ENCODE results near the gene MINPP1. TPM values are rescaled to one million over a fixed set of nuclear protein-coding genes. Genes with fewer than 3 reads are reported as not detected.

The MINPP1 gene
- total and polyA plus RNA-seq, 2 experiments from 2014 or later = 21.7 to 24.0 TPM

DNA sequence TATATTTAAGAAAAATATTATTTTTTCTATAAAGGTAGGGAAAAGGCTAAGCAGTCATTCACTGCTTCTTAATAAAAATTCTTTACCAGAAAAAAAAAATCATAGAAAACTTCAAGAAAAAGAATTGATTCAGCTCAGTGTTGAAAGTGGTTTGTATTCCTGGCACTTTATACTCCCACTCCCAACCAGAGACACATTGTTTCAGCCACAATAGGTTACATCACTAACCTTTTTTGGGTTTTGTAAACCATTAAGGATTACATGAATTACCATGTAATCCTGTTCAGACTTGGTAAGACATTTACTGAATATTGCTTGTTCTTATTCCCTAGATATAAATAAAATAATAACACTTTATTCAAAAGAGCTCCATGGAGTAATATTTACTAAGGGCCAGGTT lies 46.6 kb downstream of the MINPP1 start:
- TF ChIP-seq, protein P1, sequence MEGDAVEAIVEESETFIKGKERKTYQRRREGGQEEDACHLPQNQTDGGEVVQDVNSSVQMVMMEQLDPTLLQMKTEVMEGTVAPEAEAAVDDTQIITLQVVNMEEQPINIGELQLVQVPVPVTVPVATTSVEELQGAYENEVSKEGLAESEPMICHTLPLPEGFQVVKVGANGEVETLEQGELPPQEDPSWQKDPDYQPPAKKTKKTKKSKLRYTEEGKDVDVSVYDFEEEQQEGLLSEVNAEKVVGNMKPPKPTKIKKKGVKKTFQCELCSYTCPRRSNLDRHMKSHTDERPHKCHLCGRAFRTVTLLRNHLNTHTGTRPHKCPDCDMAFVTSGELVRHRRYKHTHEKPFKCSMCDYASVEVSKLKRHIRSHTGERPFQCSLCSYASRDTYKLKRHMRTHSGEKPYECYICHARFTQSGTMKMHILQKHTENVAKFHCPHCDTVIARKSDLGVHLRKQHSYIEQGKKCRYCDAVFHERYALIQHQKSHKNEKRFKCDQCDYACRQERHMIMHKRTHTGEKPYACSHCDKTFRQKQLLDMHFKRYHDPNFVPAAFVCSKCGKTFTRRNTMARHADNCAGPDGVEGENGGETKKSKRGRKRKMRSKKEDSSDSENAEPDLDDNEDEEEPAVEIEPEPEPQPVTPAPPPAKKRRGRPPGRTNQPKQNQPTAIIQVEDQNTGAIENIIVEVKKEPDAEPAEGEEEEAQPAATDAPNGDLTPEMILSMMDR (IDR thresholded peaks at IDR 0.05; ENCODE audit: low read depth, low read length) = no peak
- no peak overlapping the region for H3K4me3 ChIP-seq
- H3K36me3 ChIP-seq = peaks cover 13% of the 10 kb centered on the region
- no peaks in the 10 kb centered on the region for H3K9me3 ChIP-seq (ENCODE audit: low read depth)
- peaks cover 12% of the 10 kb centered on the region for H3K4me1 ChIP-seq (ENCODE audit: low read depth)
- H3K27me3 ChIP-seq = no peaks in the 10 kb centered on the region
- DNase-seq (ENCODE audit: low read depth in 1 of 2, low spot score in 1 of 2) = peak in 1 of 2 donors; percentile 35
- peak overlapping the region; percentile 85 for H3K27ac ChIP-seq

GRCh38 chr10:87552248-87552929 lies 47.7 kb downstream of the MINPP1 start:
- Histone ChIP-seq H3K27me3 (no peaks in the 10 kb centered on the region), H3K36me3 (peaks cover 13% of the 10 kb centered on the region), H3K9me3 (ENCODE audit: low read depth) (no peaks in the 10 kb centered on the region), H3K4me1 (ENCODE audit: low read depth) (peaks cover 12% of the 10 kb centered on the region), H3K4me3 (no peak overlapping the region), H3K27ac (no peak overlapping the region)
- TF ChIP-seq, protein P1 (IDR thresholded peaks at IDR 0.05; ENCODE audit: low read depth, low read length) = no peak
- DNase-seq (ENCODE audit: low read depth in 1 of 2, low spot score in 1 of 2) = no peak

DNA sequence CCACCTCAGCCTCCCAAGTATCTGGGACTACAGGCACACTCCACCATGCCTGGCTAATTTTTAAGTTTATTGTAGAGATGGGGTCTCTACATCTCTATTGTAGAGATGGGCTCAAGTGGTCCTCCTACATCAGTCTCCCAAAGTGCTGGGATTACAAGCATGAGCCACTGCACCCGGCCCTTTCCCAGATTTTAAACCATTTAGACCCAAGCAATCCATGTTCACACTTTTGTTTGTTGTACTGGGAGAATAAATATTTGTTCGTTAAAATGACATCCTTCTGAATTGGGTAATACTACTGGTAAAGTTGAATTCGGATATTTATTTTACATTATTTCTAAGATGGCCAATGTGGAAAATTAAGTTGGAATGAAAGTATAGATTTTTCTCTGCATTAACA lies 52.7 kb downstream of the MINPP1 start:
- Histone ChIP-seq H3K36me3 (peaks cover 7% of the 10 kb centered on the region), H3K4me3 (no peak overlapping the region), H3K4me1 (ENCODE audit: low read depth) (no peaks in the 10 kb centered on the region), H3K27ac (no peak overlapping the region), H3K9me3 (ENCODE audit: low read depth) (no peaks in the 10 kb centered on the region), H3K27me3 (no peaks in the 10 kb centered on the region)
- DNase-seq (ENCODE audit: low read depth in 1 of 2, low spot score in 1 of 2) = no peak
- TF ChIP-seq, protein P1 (IDR thresholded peaks at IDR 0.05; ENCODE audit: low read depth, low read length) = no peak

GRCh38 chr10:87558333-87558732 lies 53.6 kb downstream of the MINPP1 start:
- H3K27me3 ChIP-seq = no peaks in the 10 kb centered on the region
- H3K36me3 ChIP-seq = no peaks in the 10 kb centered on the region
- TF ChIP-seq, protein P1 (IDR thresholded peaks at IDR 0.05; ENCODE audit: low read depth, low read length) = no peak
- no peaks in the 10 kb centered on the region for H3K4me1 ChIP-seq (ENCODE audit: low read depth)
- H3K9me3 ChIP-seq (ENCODE audit: low read depth) = no peaks in the 10 kb centered on the region
- DNase-seq (ENCODE audit: low read depth in 1 of 2, low spot score in 1 of 2) = no peak
- no peak overlapping the region for H3K27ac ChIP-seq
- no peak overlapping the region for H3K4me3 ChIP-seq

- H3K36me3 ChIP-seq = no peaks in the 10 kb centered on the region
- no peak for DNase-seq (ENCODE audit: low read depth in 1 of 2, low spot score in 1 of 2)
- no peaks in the 10 kb centered on the region for H3K9me3 ChIP-seq (ENCODE audit: low read depth)
- H3K27ac ChIP-seq = no peak overlapping the region
- no peak overlapping the region for H3K4me3 ChIP-seq
- TF ChIP-seq, protein P1 (IDR thresholded peaks at IDR 0.05; ENCODE audit: low read depth, low read length) = no peak
- no peaks in the 10 kb centered on the region for H3K27me3 ChIP-seq
- H3K4me1 ChIP-seq (ENCODE audit: low read depth) = no peaks in the 10 kb centered on the region
Observed at GRCh38 chr10:87559392-87559791, 54.7 kb downstream of the MINPP1 start.

Data from cardiac muscle cell (in vitro differentiated cells and primary cell).